ENCODE measurements around the gene KNOP1. TPM values are rescaled to one million over a fixed set of nuclear protein-coding genes. Genes with fewer than 3 reads are reported as not detected.

KNOP1 gene
- total and polyA plus RNA-seq, 2 of the 13 experiments (the other 11 are each of a cell fraction or from before 2014, with no cell fraction given) = 21.2 to 57.5 TPM

DNA sequence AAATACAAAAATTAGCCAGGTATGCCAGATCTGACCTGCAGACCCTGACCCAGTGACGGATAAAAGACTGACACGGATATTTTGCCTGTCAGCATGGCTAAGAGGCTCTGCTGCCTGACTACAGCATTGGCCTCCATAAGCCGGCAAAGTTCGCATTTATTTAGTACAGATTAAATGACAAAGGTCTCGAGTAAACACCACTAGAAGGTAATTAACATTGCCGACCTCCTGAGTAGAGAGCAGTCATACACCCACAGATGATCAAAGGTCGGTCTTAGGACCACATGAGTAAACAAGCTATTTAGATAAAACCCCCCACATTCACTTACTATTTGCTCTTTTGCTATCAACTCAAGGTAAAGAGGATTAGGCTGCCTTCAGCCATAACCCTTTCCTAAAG is 55.7 kb downstream of the KNOP1 start (continued):
- TF ChIP-seq RNF219 (CRISPR knock-in tag; IDR thresholded peaks at IDR 0.05) (no peak), KAT8 (CRISPR knock-in tag; IDR thresholded peaks at IDR 0.05) (no peak), RFX5 (IDR thresholded peaks at IDR 0.05; ENCODE audit: low read depth, low read length) (no peak), SOX6 (IDR thresholded peaks at IDR 0.05) (no peak), SOX6 (CRISPR knock-in tag; IDR thresholded peaks at IDR 0.05) (0 out of 2 replicates have a peak, but pooled peaks have one; percentile 21), ZNF761 (CRISPR knock-in tag; conservative IDR thresholded peaks at IDR 0.05) (no peak), ZNF569 (CRISPR knock-in tag; IDR thresholded peaks at IDR 0.05; ENCODE audit: borderline replicate concordance) (no peak), PAF1 (CRISPR knock-in tag; IDR thresholded peaks at IDR 0.05) (no peak), ZNF530 (CRISPR knock-in tag; IDR thresholded peaks at IDR 0.05; ENCODE audit: low read depth) (no peak), CBX5 (CRISPR knock-in tag; IDR thresholded peaks at IDR 0.05; ENCODE audit: borderline replicate concordance) (no peak), ZNF280D (CRISPR knock-in tag; IDR thresholded peaks at IDR 0.05) (peak; percentile 81; the same call in 1 of the 2 replicates), PITX1 (CRISPR knock-in tag; IDR thresholded peaks at IDR 0.05) (peak; percentile 62; the same call in 1 of the 2 replicates), SETDB1 (CRISPR knock-in tag; IDR thresholded peaks at IDR 0.05; ENCODE audit: borderline replicate concordance) (peak; percentile 98), FOXA3 (CRISPR knock-in tag; IDR thresholded peaks at IDR 0.05) (peak; percentile 71), NR2F6 (IDR thresholded peaks at IDR 0.05) (peak; percentile 75), NR2F6 (CRISPR knock-in tag; IDR thresholded peaks at IDR 0.05) (no peak), ZNF326 (CRISPR knock-in tag; IDR thresholded peaks at IDR 0.05; ENCODE audit: borderline replicate concordance) (no peak), ZNF253 (CRISPR knock-in tag; IDR thresholded peaks at IDR 0.05; ENCODE audit: borderline replicate concordance) (peak; percentile 99), MTA1 (CRISPR knock-in tag; IDR thresholded peaks at IDR 0.05; ENCODE audit: borderline replicate concordance) (no peak), ATRX (CRISPR knock-in tag; IDR thresholded peaks at IDR 0.05; ENCODE audit: borderline replicate concordance) (no peak), ZSCAN21 (CRISPR knock-in tag; IDR thresholded peaks at IDR 0.05; ENCODE audit: borderline replicate concordance) (no peak), ZNF678 (CRISPR knock-in tag; IDR thresholded peaks at IDR 0.05) (no peak), ZNF816 (CRISPR knock-in tag; IDR thresholded peaks at IDR 0.05; ENCODE audit: borderline replicate concordance) (no peak)
- TF ChIP-seq, protein P1, sequence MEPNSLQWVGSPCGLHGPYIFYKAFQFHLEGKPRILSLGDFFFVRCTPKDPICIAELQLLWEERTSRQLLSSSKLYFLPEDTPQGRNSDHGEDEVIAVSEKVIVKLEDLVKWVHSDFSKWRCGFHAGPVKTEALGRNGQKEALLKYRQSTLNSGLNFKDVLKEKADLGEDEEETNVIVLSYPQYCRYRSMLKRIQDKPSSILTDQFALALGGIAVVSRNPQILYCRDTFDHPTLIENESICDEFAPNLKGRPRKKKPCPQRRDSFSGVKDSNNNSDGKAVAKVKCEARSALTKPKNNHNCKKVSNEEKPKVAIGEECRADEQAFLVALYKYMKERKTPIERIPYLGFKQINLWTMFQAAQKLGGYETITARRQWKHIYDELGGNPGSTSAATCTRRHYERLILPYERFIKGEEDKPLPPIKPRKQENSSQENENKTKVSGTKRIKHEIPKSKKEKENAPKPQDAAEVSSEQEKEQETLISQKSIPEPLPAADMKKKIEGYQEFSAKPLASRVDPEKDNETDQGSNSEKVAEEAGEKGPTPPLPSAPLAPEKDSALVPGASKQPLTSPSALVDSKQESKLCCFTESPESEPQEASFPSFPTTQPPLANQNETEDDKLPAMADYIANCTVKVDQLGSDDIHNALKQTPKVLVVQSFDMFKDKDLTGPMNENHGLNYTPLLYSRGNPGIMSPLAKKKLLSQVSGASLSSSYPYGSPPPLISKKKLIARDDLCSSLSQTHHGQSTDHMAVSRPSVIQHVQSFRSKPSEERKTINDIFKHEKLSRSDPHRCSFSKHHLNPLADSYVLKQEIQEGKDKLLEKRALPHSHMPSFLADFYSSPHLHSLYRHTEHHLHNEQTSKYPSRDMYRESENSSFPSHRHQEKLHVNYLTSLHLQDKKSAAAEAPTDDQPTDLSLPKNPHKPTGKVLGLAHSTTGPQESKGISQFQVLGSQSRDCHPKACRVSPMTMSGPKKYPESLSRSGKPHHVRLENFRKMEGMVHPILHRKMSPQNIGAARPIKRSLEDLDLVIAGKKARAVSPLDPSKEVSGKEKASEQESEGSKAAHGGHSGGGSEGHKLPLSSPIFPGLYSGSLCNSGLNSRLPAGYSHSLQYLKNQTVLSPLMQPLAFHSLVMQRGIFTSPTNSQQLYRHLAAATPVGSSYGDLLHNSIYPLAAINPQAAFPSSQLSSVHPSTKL (CRISPR knock-in tag; IDR thresholded peaks at IDR 0.05) = no peak

All from HepG2 (cell line).